SIG-M5 (cell line): ENCODE measurements around the gene TMEM255A.

Source experiments
- DNase-seq: peaks from one replicate; lab custom pipeline; 2025; lab: John Stamatoyannopoulos, UW

The TMEM255A gene

GRCh38 chrX:120308558-120308957 is 2.7 kb downstream of the TMEM255A start:
- no peak for DNase-seq

- no peak for DNase-seq
Measured at GRCh38 chrX:120306630-120307029, 4.6 kb downstream of the TMEM255A start.

- DNase-seq: no peak
Measured at GRCh38 chrX:120305531-120306141, 5.6 kb downstream of the TMEM255A start.

GRCh38 chrX:120304256-120304655 is 7.0 kb downstream of the TMEM255A start:
- no peak for DNase-seq

GRCh38 chrX:120302434-120302833 is 8.8 kb downstream of the TMEM255A start:
- no peak for DNase-seq

- DNase-seq: no peak
Measured at GRCh38 chrX:120301960-120302359, 9.3 kb downstream of the TMEM255A start.

GRCh38 chrX:120301497-120301896 is 9.8 kb downstream of the TMEM255A start:
- no peak for DNase-seq

- DNase-seq: no peak
Measured at GRCh38 chrX:120299928-120300327, 11.3 kb downstream of the TMEM255A start.

- DNase-seq: no peak
Measured at GRCh38 chrX:120297923-120298322, 13.3 kb downstream of the TMEM255A start.

- DNase-seq: no peak
Measured at GRCh38 chrX:120294651-120295050, 16.6 kb downstream of the TMEM255A start.

- no peak for DNase-seq
Measured at GRCh38 chrX:120293015-120293414, 18.2 kb downstream of the TMEM255A start.

GRCh38 chrX:120291211-120291610 is 20.1 kb downstream of the TMEM255A start:
- DNase-seq: no peak

- DNase-seq: no peak
Measured at GRCh38 chrX:120290107-120290506, 21.2 kb downstream of the TMEM255A start.

- DNase-seq: no peak
Measured at GRCh38 chrX:120287513-120288112, 23.6 kb downstream of the TMEM255A start.

GRCh38 chrX:120286733-120287512 is 24.3 kb downstream of the TMEM255A start:
- no peak for DNase-seq

GRCh38 chrX:120282697-120283096 is 28.6 kb downstream of the TMEM255A start:
- no peak for DNase-seq

- no peak for DNase-seq
Measured at GRCh38 chrX:120281761-120282160, 29.5 kb downstream of the TMEM255A start.

GRCh38 chrX:120281021-120281624 is 30.1 kb downstream of the TMEM255A start:
- DNase-seq: no peak

GRCh38 chrX:120274958-120275357 is 36.3 kb downstream of the TMEM255A start:
- DNase-seq: no peak

GRCh38 chrX:120274145-120274544 is 37.1 kb downstream of the TMEM255A start:
- no peak for DNase-seq

- DNase-seq: no peak
Measured at GRCh38 chrX:120271218-120271617, 40.0 kb downstream of the TMEM255A start.

GRCh38 chrX:120270567-120270966 is 40.7 kb downstream of the TMEM255A start:
- no peak for DNase-seq
